ENCODE results near the gene GATA3.

DNA sequence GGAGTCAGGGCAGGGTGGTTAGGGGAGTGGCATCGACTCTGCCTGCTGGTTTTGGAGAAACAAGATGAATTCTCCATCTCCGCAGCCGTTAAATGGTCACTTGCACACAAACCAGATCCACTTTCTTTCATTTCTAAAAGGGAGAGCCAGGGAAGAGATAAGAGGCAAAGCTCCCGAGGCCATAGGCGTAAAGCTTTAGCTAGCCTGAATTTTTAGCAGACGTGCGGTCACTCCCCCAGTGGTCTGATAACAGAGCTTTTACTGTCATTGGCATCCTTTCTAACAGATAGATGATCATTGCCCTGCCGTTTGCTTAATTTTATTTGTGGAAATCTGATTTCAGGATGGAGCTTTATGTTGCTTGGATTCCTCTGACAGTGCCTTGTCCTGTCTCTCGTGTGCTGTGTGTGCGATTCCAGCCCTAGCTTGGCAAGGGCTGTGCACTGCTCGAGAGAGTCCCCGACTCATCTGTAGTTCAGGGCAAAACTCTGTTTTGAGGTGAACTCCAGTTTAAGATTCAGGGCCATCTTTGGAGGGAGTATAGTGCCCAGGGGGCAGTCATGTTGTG, 62.5 kb downstream of the GATA3 start:
- TF ChIP-seq, protein P1, sequence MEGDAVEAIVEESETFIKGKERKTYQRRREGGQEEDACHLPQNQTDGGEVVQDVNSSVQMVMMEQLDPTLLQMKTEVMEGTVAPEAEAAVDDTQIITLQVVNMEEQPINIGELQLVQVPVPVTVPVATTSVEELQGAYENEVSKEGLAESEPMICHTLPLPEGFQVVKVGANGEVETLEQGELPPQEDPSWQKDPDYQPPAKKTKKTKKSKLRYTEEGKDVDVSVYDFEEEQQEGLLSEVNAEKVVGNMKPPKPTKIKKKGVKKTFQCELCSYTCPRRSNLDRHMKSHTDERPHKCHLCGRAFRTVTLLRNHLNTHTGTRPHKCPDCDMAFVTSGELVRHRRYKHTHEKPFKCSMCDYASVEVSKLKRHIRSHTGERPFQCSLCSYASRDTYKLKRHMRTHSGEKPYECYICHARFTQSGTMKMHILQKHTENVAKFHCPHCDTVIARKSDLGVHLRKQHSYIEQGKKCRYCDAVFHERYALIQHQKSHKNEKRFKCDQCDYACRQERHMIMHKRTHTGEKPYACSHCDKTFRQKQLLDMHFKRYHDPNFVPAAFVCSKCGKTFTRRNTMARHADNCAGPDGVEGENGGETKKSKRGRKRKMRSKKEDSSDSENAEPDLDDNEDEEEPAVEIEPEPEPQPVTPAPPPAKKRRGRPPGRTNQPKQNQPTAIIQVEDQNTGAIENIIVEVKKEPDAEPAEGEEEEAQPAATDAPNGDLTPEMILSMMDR (conservative IDR thresholded peaks at IDR 0.05; ENCODE audit: low read depth, low read length) = no peak
- no peak for TF ChIP-seq EZH2 (IDR thresholded peaks at IDR 0.05; ENCODE audit: borderline replicate concordance, low read depth, low read length, poor library complexity, severe bottlenecking)
